ENCODE data around the gene VPS29.

DNA sequence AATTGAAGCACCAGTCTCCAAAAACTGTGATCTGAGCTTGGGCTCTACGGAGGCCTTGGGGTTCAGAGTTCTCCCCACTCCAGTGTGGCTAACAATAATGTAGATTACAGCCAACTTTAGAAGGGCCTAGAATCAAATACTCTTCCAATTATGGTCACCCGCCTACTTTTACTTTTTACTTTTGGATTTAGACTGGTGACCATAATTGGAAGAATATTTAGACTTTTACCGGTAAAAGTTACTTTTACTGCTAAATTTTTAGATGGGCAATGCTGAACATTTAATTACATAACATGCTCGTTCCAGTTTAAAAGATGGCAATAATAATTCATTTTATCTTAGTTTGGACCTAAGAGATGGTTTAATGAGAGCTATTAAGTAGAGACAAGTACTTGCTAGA is 42.1 kb upstream of the VPS29 start:
- no peak for TF ChIP-seq HMGA2 (CRISPR knock-in tag; IDR thresholded peaks at IDR 0.05)
- TF ChIP-seq, protein P1, sequence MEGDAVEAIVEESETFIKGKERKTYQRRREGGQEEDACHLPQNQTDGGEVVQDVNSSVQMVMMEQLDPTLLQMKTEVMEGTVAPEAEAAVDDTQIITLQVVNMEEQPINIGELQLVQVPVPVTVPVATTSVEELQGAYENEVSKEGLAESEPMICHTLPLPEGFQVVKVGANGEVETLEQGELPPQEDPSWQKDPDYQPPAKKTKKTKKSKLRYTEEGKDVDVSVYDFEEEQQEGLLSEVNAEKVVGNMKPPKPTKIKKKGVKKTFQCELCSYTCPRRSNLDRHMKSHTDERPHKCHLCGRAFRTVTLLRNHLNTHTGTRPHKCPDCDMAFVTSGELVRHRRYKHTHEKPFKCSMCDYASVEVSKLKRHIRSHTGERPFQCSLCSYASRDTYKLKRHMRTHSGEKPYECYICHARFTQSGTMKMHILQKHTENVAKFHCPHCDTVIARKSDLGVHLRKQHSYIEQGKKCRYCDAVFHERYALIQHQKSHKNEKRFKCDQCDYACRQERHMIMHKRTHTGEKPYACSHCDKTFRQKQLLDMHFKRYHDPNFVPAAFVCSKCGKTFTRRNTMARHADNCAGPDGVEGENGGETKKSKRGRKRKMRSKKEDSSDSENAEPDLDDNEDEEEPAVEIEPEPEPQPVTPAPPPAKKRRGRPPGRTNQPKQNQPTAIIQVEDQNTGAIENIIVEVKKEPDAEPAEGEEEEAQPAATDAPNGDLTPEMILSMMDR (IDR thresholded peaks at IDR 0.05) = no peak
- no peak for TF ChIP-seq ESRRA (CRISPR knock-in tag; IDR thresholded peaks at IDR 0.05; ENCODE audit: borderline replicate concordance)
- TF ChIP-seq, protein P2, sequence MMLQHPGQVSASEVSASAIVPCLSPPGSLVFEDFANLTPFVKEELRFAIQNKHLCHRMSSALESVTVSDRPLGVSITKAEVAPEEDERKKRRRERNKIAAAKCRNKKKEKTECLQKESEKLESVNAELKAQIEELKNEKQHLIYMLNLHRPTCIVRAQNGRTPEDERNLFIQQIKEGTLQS (CRISPR knock-in tag; conservative IDR thresholded peaks at IDR 0.05) = no peak
- TF ChIP-seq, protein P3, sequence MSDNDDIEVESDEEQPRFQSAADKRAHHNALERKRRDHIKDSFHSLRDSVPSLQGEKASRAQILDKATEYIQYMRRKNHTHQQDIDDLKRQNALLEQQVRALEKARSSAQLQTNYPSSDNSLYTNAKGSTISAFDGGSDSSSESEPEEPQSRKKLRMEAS (CRISPR knock-in tag; IDR thresholded peaks at IDR 0.05) = no peak
- TF ChIP-seq ELF4 (CRISPR knock-in tag; IDR thresholded peaks at IDR 0.05; ENCODE audit: low read depth) = no peak
- no peak for TF ChIP-seq SOX15 (CRISPR knock-in tag; IDR thresholded peaks at IDR 0.05)

Measured in WTC11 (cell line).